Measurements from ENCODE around the gene TET2. TPM values are rescaled to one million over a fixed set of nuclear protein-coding genes. Genes with fewer than 3 reads are reported as not detected.

TET2 gene
- total RNA-seq, 2 experiments from 2014 or later: 0.19 TPM; not detected in 1

DNA sequence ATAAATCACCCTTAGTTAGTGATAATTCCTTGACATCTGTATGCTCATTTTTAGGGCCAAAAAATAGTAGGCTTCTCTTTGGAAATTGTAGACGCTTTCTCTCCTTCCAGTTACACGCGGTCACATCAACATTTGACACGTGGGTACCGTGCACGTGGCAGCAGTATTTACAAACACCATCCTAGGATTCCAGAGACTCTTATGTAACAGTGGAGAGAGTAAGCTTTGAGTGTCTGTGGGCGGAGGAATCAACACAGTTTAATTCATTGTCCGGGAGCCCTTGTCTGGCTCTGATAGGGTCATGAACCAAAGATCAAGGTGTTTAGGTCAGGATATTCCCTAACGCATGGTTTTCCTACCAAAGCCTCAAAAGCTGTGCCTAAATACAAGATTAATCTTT lies 12.2 kb downstream of the TET2 start:
- Histone ChIP-seq H3K4me3 (ENCODE audit: low read depth, low read length, poor library complexity, severe bottlenecking) (no peak overlapping the region), H3K27ac (ENCODE audit: low read depth, low read length, poor library complexity, severe bottlenecking) (no peak overlapping the region), H3K36me3 (ENCODE audit: insufficient read depth, low read length) (no peaks in the 10 kb centered on the region), H3K79me2 (ENCODE audit: insufficient read depth, low read depth, low read length) (no peaks in the 10 kb centered on the region), H4K20me1 (ENCODE audit: insufficient read depth, low read length) (no peaks in the 10 kb centered on the region), H3K4me2 (ENCODE audit: low read length) (no peak overlapping the region), H2AFZ (ENCODE audit: low read length) (no peak overlapping the region), H3K4me1 (ENCODE audit: insufficient read depth, low read length, poor library complexity, severe bottlenecking) (no peaks in the 10 kb centered on the region), H3K9me2 (ENCODE audit: insufficient read depth, low read length) (no peaks in the 10 kb centered on the region), H3K9me3 (ENCODE audit: low read length) (no peaks in the 10 kb centered on the region)
- BruUV-seq (replicated peaks): no TSS peak
- ChIA-PET CTCF (ENCODE audit: unreplicated experiment) (no interaction called here), POLR2A (interaction anchor here (0.7 kb wide), 1 partner anchor 27 kb away, joined by 4 read pairs; no protein-coding TSS in a partner anchor)
- intact Hi-C loops (cut with micrococcal nuclease; ENCODE audit: unreplicated experiment): no loop called here
- TF ChIP-seq, protein P1, sequence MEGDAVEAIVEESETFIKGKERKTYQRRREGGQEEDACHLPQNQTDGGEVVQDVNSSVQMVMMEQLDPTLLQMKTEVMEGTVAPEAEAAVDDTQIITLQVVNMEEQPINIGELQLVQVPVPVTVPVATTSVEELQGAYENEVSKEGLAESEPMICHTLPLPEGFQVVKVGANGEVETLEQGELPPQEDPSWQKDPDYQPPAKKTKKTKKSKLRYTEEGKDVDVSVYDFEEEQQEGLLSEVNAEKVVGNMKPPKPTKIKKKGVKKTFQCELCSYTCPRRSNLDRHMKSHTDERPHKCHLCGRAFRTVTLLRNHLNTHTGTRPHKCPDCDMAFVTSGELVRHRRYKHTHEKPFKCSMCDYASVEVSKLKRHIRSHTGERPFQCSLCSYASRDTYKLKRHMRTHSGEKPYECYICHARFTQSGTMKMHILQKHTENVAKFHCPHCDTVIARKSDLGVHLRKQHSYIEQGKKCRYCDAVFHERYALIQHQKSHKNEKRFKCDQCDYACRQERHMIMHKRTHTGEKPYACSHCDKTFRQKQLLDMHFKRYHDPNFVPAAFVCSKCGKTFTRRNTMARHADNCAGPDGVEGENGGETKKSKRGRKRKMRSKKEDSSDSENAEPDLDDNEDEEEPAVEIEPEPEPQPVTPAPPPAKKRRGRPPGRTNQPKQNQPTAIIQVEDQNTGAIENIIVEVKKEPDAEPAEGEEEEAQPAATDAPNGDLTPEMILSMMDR (conservative IDR thresholded peaks at IDR 0.05; ENCODE audit: low read length): no peak
- no peak for TF ChIP-seq EZH2phosphoT487 (IDR thresholded peaks at IDR 0.05; ENCODE audit: borderline replicate concordance, low read depth, low read length)
- no peak for DNase-seq (ENCODE audit: low spot score)

DNA sequence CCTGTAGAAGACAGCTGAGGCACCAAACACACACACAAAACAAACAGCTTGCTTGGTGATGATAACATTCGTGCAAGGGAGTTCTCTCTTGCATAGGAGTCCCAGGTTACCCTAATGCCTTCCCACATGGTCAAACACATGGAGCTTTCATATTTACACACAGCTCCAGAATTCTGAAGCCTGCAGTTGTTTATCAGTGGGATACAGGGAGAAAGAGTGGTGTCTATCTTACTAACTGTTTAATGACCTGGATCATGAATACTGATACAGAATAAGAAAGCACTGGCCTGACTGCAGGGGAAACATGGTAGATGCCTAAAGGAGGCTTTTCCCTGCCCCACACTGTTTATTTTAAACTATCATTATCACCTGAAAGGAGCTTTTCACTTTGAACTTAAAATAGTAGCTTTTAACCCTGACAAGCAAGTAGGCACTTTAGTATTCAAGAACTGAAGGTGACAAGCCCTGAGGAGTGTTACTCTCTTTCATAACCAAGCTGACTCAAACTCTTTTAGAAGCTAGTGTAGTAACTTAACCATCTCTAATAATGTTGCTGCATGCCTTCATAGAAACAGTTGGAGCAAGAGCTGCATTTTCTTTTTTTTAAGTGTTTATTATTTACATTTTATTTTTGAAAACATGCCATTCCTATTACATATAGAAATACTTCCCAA lies 15.6 kb downstream of the TET2 start:
- Histone ChIP-seq H3K9me3 (ENCODE audit: low read length) (no peaks in the 10 kb centered on the region), H3K4me2 (ENCODE audit: low read length) (no peak overlapping the region), H3K27ac (ENCODE audit: low read depth, low read length, poor library complexity, severe bottlenecking) (no peak overlapping the region), H4K20me1 (ENCODE audit: insufficient read depth, low read length) (no peaks in the 10 kb centered on the region), H3K4me3 (ENCODE audit: low read depth, low read length, poor library complexity, severe bottlenecking) (no peak overlapping the region), H3K36me3 (ENCODE audit: insufficient read depth, low read length) (no peaks in the 10 kb centered on the region), H2AFZ (ENCODE audit: low read length) (no peak overlapping the region), H3K79me2 (ENCODE audit: insufficient read depth, low read depth, low read length) (no peaks in the 10 kb centered on the region), H3K4me1 (ENCODE audit: insufficient read depth, low read length, poor library complexity, severe bottlenecking) (no peaks in the 10 kb centered on the region), H3K9me2 (ENCODE audit: insufficient read depth, low read length) (no peaks in the 10 kb centered on the region)
- TF ChIP-seq, protein P1 (conservative IDR thresholded peaks at IDR 0.05; ENCODE audit: low read length): no peak
- no peak for TF ChIP-seq EZH2phosphoT487 (IDR thresholded peaks at IDR 0.05; ENCODE audit: borderline replicate concordance, low read depth, low read length)
- DNase-seq (ENCODE audit: low spot score): no peak
- ChIA-PET CTCF (ENCODE audit: unreplicated experiment) (no interaction called here), POLR2A (interaction anchor here (1.1 kb wide), 1 partner anchor 34 kb away, joined by 3 read pairs; no protein-coding TSS in a partner anchor)
- BruUV-seq (replicated peaks): no TSS peak
- intact Hi-C loops (cut with micrococcal nuclease; ENCODE audit: unreplicated experiment): no loop called here

DNA sequence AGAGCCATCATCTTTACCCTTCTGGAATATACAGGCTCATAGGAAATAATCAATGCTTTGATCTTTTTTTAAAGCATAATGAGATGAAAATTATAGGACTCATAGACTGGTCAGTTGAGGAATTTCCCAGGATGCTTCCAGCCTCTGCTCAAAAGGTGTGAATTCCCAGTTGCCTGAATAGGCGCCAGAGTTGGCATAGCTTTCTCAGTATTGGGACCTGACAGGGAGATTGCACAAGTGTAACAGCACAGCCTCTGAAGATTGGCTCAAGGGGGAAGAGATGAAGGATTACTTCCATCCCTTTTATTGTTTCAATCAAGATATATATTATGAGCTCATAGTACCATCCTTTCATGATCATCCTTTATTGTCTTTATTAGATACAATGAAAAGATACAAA lies 17.9 kb downstream of the TET2 start:
- no peaks in the 10 kb centered on the region for H3K36me3 ChIP-seq (ENCODE audit: insufficient read depth, low read length)
- ChIA-PET CTCF (ENCODE audit: unreplicated experiment) (no interaction called here), POLR2A (no interaction called here)
- no peak overlapping the region for H2AFZ ChIP-seq (ENCODE audit: low read length)
- intact Hi-C loops (cut with micrococcal nuclease; ENCODE audit: unreplicated experiment): no loop called here
- H3K4me2 ChIP-seq (ENCODE audit: low read length): no peak overlapping the region
- no TSS peak for BruUV-seq (replicated peaks)
- TF ChIP-seq, protein P1 (conservative IDR thresholded peaks at IDR 0.05; ENCODE audit: low read length): no peak
- no peak for TF ChIP-seq EZH2phosphoT487 (IDR thresholded peaks at IDR 0.05; ENCODE audit: borderline replicate concordance, low read depth, low read length)
- H3K4me1 ChIP-seq (ENCODE audit: insufficient read depth, low read length, poor library complexity, severe bottlenecking): no peaks in the 10 kb centered on the region
- H4K20me1 ChIP-seq (ENCODE audit: insufficient read depth, low read length): no peaks in the 10 kb centered on the region
- no peak overlapping the region for H3K4me3 ChIP-seq (ENCODE audit: low read depth, low read length, poor library complexity, severe bottlenecking)
- H3K9me2 ChIP-seq (ENCODE audit: insufficient read depth, low read length): no peaks in the 10 kb centered on the region
- H3K9me3 ChIP-seq (ENCODE audit: low read length): no peaks in the 10 kb centered on the region
- no peak for DNase-seq (ENCODE audit: low spot score)
- H3K27ac ChIP-seq (ENCODE audit: low read depth, low read length, poor library complexity, severe bottlenecking): no peak overlapping the region
- H3K79me2 ChIP-seq (ENCODE audit: insufficient read depth, low read depth, low read length): no peaks in the 10 kb centered on the region
